ENCODE results near the gene RNU6-7. TPM values are rescaled to one million over a fixed set of nuclear protein-coding genes. Genes with fewer than 3 reads are reported as not detected.

RNU6-7 gene
- total and polyA plus RNA-seq, 2 of the 13 experiments (the other 11 are each of a cell fraction or from before 2014, with no cell fraction given), result under 0.01 TPM; not detected in 1

DNA sequence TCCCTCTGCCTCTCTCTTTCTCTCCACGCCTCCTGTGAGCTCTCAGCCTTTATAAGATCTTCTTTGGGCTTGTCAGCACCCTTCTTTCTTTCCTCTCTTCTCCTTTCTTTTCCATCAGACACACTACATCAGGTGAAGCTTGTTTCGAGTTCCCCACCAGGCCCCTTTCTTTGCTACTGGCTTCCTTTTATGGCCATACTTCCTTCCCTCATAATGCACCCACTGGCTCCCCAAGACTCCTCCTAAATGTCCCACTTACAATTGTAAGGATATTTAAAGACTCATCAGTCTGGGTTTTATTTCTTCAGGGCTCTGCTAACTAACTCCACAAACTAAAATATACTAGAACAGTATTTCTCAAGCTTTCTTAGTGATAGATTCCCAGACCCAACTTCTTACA is 4.7 kb downstream of the RNU6-7 start:
- Histone ChIP-seq H3K27me3 (ENCODE audit: control insufficient read depth in 1 of 2, insufficient read depth in 2 of 2, low read length in 2 of 2) (no peaks in the 10 kb centered on the region; a peak in 1 of 5 replicates), H3K36me3 (replicated peaks in 1 of 2; ENCODE audit: control insufficient read depth in 1 of 2, insufficient read depth in 2 of 2, low read length in 2 of 2) (no peaks in the 10 kb centered on the region), H2AFZ (ENCODE audit: low read length) (no peak overlapping the region), H3K4me1 (ENCODE audit: insufficient read depth, low read length) (peaks cover 12% of the 10 kb centered on the region), H3K9ac (ENCODE audit: insufficient read depth, low read depth, low read length) (no peak overlapping the region), H3K4me3 (replicated peaks in 1 of 3; ENCODE audit: insufficient read depth in 1 of 3, low read depth in 2 of 3, low read length in 3 of 3) (no peak overlapping the region), H3K4me2 (ENCODE audit: low read depth, low read length) (no peak overlapping the region), H3K27ac (ENCODE audit: extremely low read length, insufficient read depth, low read length) (no peak overlapping the region), H3K9me3 (ENCODE audit: low read length) (no peaks in the 10 kb centered on the region), H4K20me1 (ENCODE audit: insufficient read depth, low read length) (no peaks in the 10 kb centered on the region), H3K79me2 (ENCODE audit: insufficient read depth, low read length) (no peaks in the 10 kb centered on the region)
- ChIA-PET POLR2A (no interaction called here), CTCF (ENCODE audit: low intra/inter-chr PET ratio, low total read pairs) (no interaction called here)
- WGBS (ENCODE audit: low lambda C conversion rate), result 14% methylated on average over 2 of the region's 2 CpGs
- no TSS peak for BruUV-seq (replicated peaks)
- no peak for ATAC-seq
- TF ChIP-seq, protein P1, sequence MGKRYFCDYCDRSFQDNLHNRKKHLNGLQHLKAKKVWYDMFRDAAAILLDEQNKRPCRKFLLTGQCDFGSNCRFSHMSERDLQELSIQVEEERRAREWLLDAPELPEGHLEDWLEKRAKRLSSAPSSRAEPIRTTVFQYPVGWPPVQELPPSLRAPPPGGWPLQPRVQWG (CRISPR knock-in tag; IDR thresholded peaks at IDR 0.05; ENCODE audit: borderline replicate concordance, low read depth), result 0 out of 2 replicates have a peak, but pooled peaks have one; percentile 26
- no peak for TF ChIP-seq MLLT10 (CRISPR knock-in tag; IDR thresholded peaks at IDR 0.05)
- in situ Hi-C loops (cut with HindIII; ENCODE audit: extremely low pct_ligation_motif_present, low pct_unique_long_range_greater_than_20kb) (no loop called here), intact Hi-C loops (cut with micrococcal nuclease; ENCODE audit: unreplicated experiment) (loop anchor here (10.0 kb wide), 1 partner anchor 1002 kb away; the partner anchor contains the start of gene HECTD1)
- DNase-seq (ENCODE audit: low spot score), result no peak
- FAIRE-seq, result no peak

DNA sequence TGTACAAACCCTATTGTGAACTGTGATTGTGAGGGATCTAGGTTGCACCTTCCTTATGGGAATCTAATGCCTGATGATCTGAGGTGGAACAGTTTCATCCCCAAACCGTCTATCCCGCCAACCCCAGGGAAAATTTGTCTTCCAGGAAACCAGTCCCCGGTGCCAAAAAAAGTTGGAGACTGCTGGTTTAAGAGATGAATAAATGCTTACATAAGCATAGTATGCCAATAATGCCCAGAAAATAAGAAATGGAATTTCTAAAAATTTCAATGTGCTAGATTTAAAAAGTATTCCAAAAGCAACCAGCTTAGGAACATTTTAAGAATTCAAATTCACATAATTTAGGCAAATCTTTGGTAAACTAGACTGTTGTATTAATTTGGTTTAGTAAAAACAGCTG is 6.6 kb downstream of the RNU6-7 start:
- no TSS peak for BruUV-seq (replicated peaks)
- H3K27ac ChIP-seq (ENCODE audit: extremely low read length, insufficient read depth, low read length), result no peak overlapping the region
- H3K9me3 ChIP-seq (ENCODE audit: low read length), result no peaks in the 10 kb centered on the region
- H3K79me2 ChIP-seq (ENCODE audit: insufficient read depth, low read length), result no peaks in the 10 kb centered on the region
- H2AFZ ChIP-seq (ENCODE audit: low read length), result no peak overlapping the region
- 27% methylated on average over 3 of the region's 3 CpGs for WGBS (ENCODE audit: low lambda C conversion rate)
- ATAC-seq, result no peak
- no peaks in the 10 kb centered on the region for H4K20me1 ChIP-seq (ENCODE audit: insufficient read depth, low read length)
- no peaks in the 10 kb centered on the region; a peak in 1 of 5 replicates for H3K27me3 ChIP-seq (ENCODE audit: control insufficient read depth in 1 of 2, insufficient read depth in 2 of 2, low read length in 2 of 2)
- in situ Hi-C loops (cut with HindIII; ENCODE audit: extremely low pct_ligation_motif_present, low pct_unique_long_range_greater_than_20kb) (no loop called here), intact Hi-C loops (cut with micrococcal nuclease; ENCODE audit: unreplicated experiment) (loop anchor here (10.0 kb wide), 1 partner anchor 1004 kb away; the partner anchor contains the start of gene HECTD1)
- peaks cover 12% of the 10 kb centered on the region for H3K4me1 ChIP-seq (ENCODE audit: insufficient read depth, low read length)
- no peak for FAIRE-seq
- DNase-seq (ENCODE audit: low spot score), result no peak
- ChIA-PET POLR2A (interaction anchor here (1.2 kb wide), 1 partner anchor 132 kb away, joined by 3 read pairs; the partner anchor contains the start of gene ARHGAP5), CTCF (ENCODE audit: low intra/inter-chr PET ratio, low total read pairs) (no interaction called here)
- no peaks in the 10 kb centered on the region for H3K36me3 ChIP-seq (replicated peaks in 1 of 2; ENCODE audit: control insufficient read depth in 1 of 2, insufficient read depth in 2 of 2, low read length in 2 of 2)
- no peak overlapping the region for H3K9ac ChIP-seq (ENCODE audit: insufficient read depth, low read depth, low read length)
- no peak overlapping the region for H3K4me2 ChIP-seq (ENCODE audit: low read depth, low read length)
- no peak overlapping the region for H3K4me3 ChIP-seq (replicated peaks in 1 of 3; ENCODE audit: insufficient read depth in 1 of 3, low read depth in 2 of 3, low read length in 3 of 3)
- TF ChIP-seq, protein P2, sequence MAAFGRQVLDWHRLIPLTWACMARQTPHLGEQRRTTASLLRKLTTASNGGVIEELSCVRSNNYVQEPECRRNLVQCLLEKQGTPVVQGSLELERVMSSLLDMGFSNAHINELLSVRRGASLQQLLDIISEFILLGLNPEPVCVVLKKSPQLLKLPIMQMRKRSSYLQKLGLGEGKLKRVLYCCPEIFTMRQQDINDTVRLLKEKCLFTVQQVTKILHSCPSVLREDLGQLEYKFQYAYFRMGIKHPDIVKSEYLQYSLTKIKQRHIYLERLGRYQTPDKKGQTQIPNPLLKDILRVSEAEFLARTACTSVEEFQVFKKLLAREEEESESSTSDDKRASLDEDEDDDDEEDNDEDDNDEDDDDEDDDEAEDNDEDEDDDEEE (CRISPR knock-in tag; IDR thresholded peaks at IDR 0.05), result no peak
- no peak for TF ChIP-seq HDAC1 (CRISPR knock-in tag; IDR thresholded peaks at IDR 0.05)
- no peak for TF ChIP-seq RFX1 (IDR thresholded peaks at IDR 0.05)
- TF ChIP-seq, protein P3, sequence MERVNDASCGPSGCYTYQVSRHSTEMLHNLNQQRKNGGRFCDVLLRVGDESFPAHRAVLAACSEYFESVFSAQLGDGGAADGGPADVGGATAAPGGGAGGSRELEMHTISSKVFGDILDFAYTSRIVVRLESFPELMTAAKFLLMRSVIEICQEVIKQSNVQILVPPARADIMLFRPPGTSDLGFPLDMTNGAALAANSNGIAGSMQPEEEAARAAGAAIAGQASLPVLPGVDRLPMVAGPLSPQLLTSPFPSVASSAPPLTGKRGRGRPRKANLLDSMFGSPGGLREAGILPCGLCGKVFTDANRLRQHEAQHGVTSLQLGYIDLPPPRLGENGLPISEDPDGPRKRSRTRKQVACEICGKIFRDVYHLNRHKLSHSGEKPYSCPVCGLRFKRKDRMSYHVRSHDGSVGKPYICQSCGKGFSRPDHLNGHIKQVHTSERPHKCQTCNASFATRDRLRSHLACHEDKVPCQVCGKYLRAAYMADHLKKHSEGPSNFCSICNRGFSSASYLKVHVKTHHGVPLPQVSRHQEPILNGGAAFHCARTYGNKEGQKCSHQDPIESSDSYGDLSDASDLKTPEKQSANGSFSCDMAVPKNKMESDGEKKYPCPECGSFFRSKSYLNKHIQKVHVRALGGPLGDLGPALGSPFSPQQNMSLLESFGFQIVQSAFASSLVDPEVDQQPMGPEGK (CRISPR knock-in tag; IDR thresholded peaks at IDR 0.05), result no peak
- TF ChIP-seq ZNF160 (CRISPR knock-in tag; IDR thresholded peaks at IDR 0.05), result no peak
- peak; percentile 86 to 88 for TF ChIP-seq MAFK (conservative IDR thresholded peaks at IDR 0.05 in 1 of 2, IDR thresholded peaks at IDR 0.05 in 1 of 2; ENCODE audit: low read length in 2 of 2)
- TF ChIP-seq, protein P4, sequence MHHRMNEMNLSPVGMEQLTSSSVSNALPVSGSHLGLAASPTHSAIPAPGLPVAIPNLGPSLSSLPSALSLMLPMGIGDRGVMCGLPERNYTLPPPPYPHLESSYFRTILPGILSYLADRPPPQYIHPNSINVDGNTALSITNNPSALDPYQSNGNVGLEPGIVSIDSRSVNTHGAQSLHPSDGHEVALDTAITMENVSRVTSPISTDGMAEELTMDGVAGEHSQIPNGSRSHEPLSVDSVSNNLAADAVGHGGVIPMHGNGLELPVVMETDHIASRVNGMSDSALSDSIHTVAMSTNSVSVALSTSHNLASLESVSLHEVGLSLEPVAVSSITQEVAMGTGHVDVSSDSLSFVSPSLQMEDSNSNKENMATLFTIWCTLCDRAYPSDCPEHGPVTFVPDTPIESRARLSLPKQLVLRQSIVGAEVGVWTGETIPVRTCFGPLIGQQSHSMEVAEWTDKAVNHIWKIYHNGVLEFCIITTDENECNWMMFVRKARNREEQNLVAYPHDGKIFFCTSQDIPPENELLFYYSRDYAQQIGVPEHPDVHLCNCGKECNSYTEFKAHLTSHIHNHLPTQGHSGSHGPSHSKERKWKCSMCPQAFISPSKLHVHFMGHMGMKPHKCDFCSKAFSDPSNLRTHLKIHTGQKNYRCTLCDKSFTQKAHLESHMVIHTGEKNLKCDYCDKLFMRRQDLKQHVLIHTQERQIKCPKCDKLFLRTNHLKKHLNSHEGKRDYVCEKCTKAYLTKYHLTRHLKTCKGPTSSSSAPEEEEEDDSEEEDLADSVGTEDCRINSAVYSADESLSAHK (CRISPR knock-in tag; IDR thresholded peaks at IDR 0.05; ENCODE audit: borderline replicate concordance), result no peak
- no peak for TF ChIP-seq ZNF331 (CRISPR knock-in tag; IDR thresholded peaks at IDR 0.05)
